Measurements from ENCODE around the gene MIPOL1.

GRCh38 chr14:37210448-37210847 is 12.7 kb downstream of the MIPOL1 start:
- TF ChIP-seq POLR2AphosphoS5 (IDR thresholded peaks at IDR 0.05; ENCODE audit: low read depth, low read length): no peak
- no peak for TF ChIP-seq TAF1 (IDR thresholded peaks at IDR 0.05; ENCODE audit: borderline replicate concordance, low read depth, low read length)
- no peak for TF ChIP-seq POLR2A (IDR thresholded peaks at IDR 0.05; ENCODE audit: low read depth, low read length)
